Upper lobe of left lung (tissue), 4 donors: ENCODE data around the gene DCDC2.

Source experiments
- EP300 ChIP-seq, 4 donors: sonication (generic); formaldehyde crosslinking; IDR thresholded peaks; one replicate each; pipeline ENCODE4 v1.5.1; 2017; ENCODE audit warnings: antibody characterized with exemption in 4 of 4, control low read depth in 2 of 4
- POLR2AphosphoS5 ChIP-seq, 2 donors: sonication (generic); formaldehyde crosslinking; IDR thresholded peaks; one replicate each; pipeline ENCODE4 v1.5.1; 2017; ENCODE audit warnings: antibody characterized with exemption in 2 of 2
- TF ChIP-seq, protein P1 (sequence below), 6 experiments: fragments of 450-650 bp in 4 of 6; fragments of 200-600 bp in 2 of 6; sonication (generic) in 2 of 6; IDR thresholded peaks; one replicate each; pipeline ENCODE4 v1.5.1; 2016 to 2019; ENCODE audit warnings: antibody characterized with exemption in 6 of 6

DNA sequence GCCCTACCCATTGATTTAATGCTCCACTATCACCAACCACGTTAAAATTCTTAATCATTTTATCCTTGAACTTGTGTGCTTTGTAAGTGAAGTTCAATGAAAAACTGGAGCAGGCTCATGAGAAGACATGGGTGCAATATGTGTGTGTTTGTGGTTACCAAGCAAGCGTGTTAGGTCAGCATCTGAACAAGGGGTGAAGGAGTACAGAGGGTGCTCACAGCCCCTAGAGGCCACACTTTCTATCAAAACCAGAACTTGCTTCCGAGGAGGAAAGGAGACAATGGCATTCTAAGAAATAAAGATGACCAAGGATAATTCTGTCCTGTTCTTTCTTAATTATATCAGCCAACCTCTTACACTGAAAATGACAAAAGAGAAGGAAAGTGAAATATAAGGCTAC lies 138.2 kb downstream of the DCDC2 start:
- TF ChIP-seq, protein P1, sequence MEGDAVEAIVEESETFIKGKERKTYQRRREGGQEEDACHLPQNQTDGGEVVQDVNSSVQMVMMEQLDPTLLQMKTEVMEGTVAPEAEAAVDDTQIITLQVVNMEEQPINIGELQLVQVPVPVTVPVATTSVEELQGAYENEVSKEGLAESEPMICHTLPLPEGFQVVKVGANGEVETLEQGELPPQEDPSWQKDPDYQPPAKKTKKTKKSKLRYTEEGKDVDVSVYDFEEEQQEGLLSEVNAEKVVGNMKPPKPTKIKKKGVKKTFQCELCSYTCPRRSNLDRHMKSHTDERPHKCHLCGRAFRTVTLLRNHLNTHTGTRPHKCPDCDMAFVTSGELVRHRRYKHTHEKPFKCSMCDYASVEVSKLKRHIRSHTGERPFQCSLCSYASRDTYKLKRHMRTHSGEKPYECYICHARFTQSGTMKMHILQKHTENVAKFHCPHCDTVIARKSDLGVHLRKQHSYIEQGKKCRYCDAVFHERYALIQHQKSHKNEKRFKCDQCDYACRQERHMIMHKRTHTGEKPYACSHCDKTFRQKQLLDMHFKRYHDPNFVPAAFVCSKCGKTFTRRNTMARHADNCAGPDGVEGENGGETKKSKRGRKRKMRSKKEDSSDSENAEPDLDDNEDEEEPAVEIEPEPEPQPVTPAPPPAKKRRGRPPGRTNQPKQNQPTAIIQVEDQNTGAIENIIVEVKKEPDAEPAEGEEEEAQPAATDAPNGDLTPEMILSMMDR (IDR thresholded peaks at IDR 0.05), result no peak
- TF ChIP-seq POLR2AphosphoS5 (IDR thresholded peaks at IDR 0.05) (no peak), EP300 (IDR thresholded peaks at IDR 0.05) (no peak)
